ENCODE results near the gene HIGD1B.

Gene HIGD1B

DNA sequence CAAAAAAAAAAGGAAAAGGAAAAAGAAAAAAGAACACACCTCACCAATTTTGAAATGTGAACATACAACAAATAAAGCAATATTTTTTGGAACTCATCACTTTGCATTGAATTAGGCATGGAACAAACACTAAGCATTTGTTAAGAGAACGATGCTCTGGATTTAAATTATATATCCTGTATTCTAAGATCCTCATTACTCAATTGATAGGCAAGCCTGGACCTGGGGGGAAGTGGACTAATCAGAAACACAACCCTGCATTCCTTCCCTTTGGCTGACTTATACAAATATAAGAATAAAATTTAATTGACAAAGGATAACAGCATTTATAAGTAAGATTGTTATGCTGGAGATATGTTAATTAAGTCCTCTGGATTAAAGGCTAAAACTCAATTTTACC is 19.8 kb upstream of the HIGD1B start:
- peaks cover 21% of the 10 kb centered on the region for H3F3A ChIP-seq (ENCODE audit: insufficient read depth)
- H3K27ac ChIP-seq (ENCODE audit: low read depth, low read length) = no peak overlapping the region
- H3K9me3 ChIP-seq (ENCODE audit: insufficient read depth, low read length) = no peaks in the 10 kb centered on the region
- H3K4me2 ChIP-seq (ENCODE audit: low read depth, low read length, poor library complexity, severe bottlenecking) = peak overlapping the region; percentile 80
- no peaks in the 10 kb centered on the region for H3K9me2 ChIP-seq (replicated peaks; ENCODE audit: insufficient read depth, low read length)
- TF ChIP-seq EZH2phosphoT487 (conservative IDR thresholded peaks at IDR 0.05; ENCODE audit: low read length) = no peak
- TF ChIP-seq, protein P1, sequence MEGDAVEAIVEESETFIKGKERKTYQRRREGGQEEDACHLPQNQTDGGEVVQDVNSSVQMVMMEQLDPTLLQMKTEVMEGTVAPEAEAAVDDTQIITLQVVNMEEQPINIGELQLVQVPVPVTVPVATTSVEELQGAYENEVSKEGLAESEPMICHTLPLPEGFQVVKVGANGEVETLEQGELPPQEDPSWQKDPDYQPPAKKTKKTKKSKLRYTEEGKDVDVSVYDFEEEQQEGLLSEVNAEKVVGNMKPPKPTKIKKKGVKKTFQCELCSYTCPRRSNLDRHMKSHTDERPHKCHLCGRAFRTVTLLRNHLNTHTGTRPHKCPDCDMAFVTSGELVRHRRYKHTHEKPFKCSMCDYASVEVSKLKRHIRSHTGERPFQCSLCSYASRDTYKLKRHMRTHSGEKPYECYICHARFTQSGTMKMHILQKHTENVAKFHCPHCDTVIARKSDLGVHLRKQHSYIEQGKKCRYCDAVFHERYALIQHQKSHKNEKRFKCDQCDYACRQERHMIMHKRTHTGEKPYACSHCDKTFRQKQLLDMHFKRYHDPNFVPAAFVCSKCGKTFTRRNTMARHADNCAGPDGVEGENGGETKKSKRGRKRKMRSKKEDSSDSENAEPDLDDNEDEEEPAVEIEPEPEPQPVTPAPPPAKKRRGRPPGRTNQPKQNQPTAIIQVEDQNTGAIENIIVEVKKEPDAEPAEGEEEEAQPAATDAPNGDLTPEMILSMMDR (IDR thresholded peaks at IDR 0.05; ENCODE audit: insufficient read depth, low read length, poor library complexity, severe bottlenecking) = no peak
- peak overlapping the region; percentile 82 for H3K9ac ChIP-seq (ENCODE audit: low read length)
- H3K4me3 ChIP-seq (ENCODE audit: insufficient read depth, low read length, poor library complexity, severe bottlenecking) = peak overlapping the region; percentile 83
- no peaks in the 10 kb centered on the region for H3K36me3 ChIP-seq (ENCODE audit: low read length)
- H3K79me2 ChIP-seq (ENCODE audit: insufficient read depth, low read length) = peaks cover 65% of the 10 kb centered on the region
- H4K20me1 ChIP-seq (ENCODE audit: low read depth, low read length) = 0 out of 2 replicates have a peak, but pooled peaks cover 2% of the 10 kb centered on the region
- H3K27me3 ChIP-seq (ENCODE audit: low read length) = no peaks in the 10 kb centered on the region
- no peak overlapping the region for H2AFZ ChIP-seq (ENCODE audit: low read depth, low read length, severe bottlenecking)

DNA sequence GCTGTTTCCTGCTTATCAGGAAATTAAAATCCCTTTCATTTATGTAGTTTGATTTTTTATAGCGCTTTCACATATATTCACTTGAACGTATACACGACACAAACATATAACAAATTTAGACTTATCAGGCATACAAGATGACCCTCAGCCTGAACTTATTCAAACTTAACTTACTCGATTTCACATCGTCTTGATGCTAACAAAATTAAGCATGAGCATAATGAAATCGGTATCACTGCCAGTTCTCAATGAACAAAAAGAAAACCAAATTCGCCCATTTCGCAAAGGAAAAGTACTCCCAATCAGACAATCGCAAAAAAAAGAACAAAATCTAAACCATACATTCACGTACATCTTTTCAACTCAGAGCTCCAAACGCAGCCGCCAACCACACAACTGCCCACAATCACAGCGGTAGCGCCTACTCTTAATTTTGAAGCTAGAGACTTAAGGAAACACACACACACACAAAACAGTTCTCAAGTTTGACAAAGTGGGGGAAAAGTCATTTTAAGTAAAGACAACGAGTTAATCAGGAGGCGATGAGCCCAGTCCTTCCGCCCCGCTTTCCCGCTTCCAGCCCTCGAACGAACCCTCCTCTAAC is 18.7 kb upstream of the HIGD1B start:
- H3K79me2 ChIP-seq (ENCODE audit: insufficient read depth, low read length) = peaks cover 54% of the 10 kb centered on the region
- peak overlapping the region; percentile 46 for H3K27ac ChIP-seq (ENCODE audit: low read depth, low read length)

DNA sequence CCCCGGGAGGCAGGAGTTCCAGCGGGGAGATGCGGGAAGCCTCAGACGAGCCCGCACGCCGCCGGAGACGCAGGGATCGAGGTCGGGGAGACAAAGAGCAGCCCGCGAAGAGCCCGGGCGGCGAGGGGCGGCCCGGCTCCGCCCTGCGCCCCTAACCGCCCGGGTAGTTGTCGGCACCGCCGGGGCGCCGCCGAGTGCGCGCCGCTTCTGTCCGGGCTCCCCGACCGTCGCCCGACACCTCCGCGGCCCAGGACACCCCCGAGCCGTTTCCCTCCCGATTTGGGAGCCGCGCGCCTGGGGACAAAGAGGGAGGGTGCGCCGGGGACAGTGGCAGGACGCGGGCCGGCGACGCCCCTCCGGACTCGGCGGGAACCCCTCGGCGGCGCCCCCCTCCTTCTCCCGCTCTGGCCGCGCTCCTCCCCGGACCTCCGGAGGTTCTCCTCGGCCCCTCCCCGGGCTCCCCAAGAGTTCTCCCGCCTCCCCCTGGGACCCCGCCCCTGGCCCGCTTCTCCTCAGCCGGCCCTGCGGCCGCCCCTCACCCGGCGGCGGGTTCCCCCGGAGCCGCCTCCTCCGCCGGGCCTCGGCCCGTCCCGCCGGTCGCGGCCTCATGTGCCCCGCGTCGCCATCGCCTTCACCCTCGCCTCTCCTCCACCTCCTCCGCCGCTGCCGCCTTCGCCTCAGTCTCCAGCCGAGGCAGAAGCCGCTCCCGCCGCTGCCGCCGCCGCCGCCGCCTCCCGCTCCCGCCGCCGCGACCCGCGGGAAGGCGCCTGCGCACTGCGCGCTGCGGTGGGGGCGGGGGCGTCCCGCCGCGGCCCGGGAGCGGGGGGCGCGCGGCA is 17.9 kb upstream of the HIGD1B start, which contains the start of gene GJC1:
TSS of gene GJC1 (minus strand) at position 765 of the 836 bp plus-strand sequence. CDS start 24,470 bp downstream, outside the sequence.
- H3K79me2 ChIP-seq (ENCODE audit: insufficient read depth, low read length) = peaks cover 47% of the 10 kb centered on the region
- H3K27me3 ChIP-seq (ENCODE audit: low read length) = no peaks in the 10 kb centered on the region

More for the DNA sequence above, 18.7 kb upstream of the HIGD1B start:
- H3K27me3 ChIP-seq (ENCODE audit: low read length) = no peaks in the 10 kb centered on the region
- H3K4me3 ChIP-seq (ENCODE audit: insufficient read depth, low read length, poor library complexity, severe bottlenecking) = peak overlapping the region; percentile 83
- no peaks in the 10 kb centered on the region for H3K9me2 ChIP-seq (replicated peaks; ENCODE audit: insufficient read depth, low read length)
- TF ChIP-seq EZH2phosphoT487 (conservative IDR thresholded peaks at IDR 0.05; ENCODE audit: low read length) = no peak
- TF ChIP-seq, protein P1 (IDR thresholded peaks at IDR 0.05; ENCODE audit: insufficient read depth, low read length, poor library complexity, severe bottlenecking) = no peak
- peaks cover 20% of the 10 kb centered on the region for H3F3A ChIP-seq (ENCODE audit: insufficient read depth)
- peak overlapping the region; percentile 82 for H3K9ac ChIP-seq (ENCODE audit: low read length)
- no peaks in the 10 kb centered on the region for H3K9me3 ChIP-seq (ENCODE audit: insufficient read depth, low read length)
- H2AFZ ChIP-seq (ENCODE audit: low read depth, low read length, severe bottlenecking) = peak overlapping the region; percentile 85
- H3K4me2 ChIP-seq (ENCODE audit: low read depth, low read length, poor library complexity, severe bottlenecking) = peak overlapping the region; percentile 80
- H4K20me1 ChIP-seq (ENCODE audit: low read depth, low read length) = no peaks in the 10 kb centered on the region
- H3K36me3 ChIP-seq (ENCODE audit: low read length) = no peaks in the 10 kb centered on the region

More for the DNA sequence above, 17.9 kb upstream of the HIGD1B start, which contains the start of gene GJC1:
- Histone ChIP-seq H3K9me2 (replicated peaks; ENCODE audit: insufficient read depth, low read length) (no peaks in the 10 kb centered on the region), H3K9me3 (ENCODE audit: insufficient read depth, low read length) (no peaks in the 10 kb centered on the region), H3K27ac (ENCODE audit: low read depth, low read length) (peak within 1 kb of the TSS; percentile 46), H3K9ac (ENCODE audit: low read length) (peak within 1 kb of the TSS; percentile 82), H2AFZ (ENCODE audit: low read depth, low read length, severe bottlenecking) (peak within 1 kb of the TSS; percentile 90), H3K4me3 (ENCODE audit: insufficient read depth, low read length, poor library complexity, severe bottlenecking) (peak within 1 kb of the TSS; percentile 83), H3K4me2 (ENCODE audit: low read depth, low read length, poor library complexity, severe bottlenecking) (peak within 1 kb of the TSS; percentile 80), H4K20me1 (ENCODE audit: low read depth, low read length) (no peaks in the 10 kb centered on the region), H3F3A (ENCODE audit: insufficient read depth) (peaks cover 20% of the 10 kb centered on the region), H3K36me3 (ENCODE audit: low read length) (no peaks in the 10 kb centered on the region)
- TF ChIP-seq, protein P1 (IDR thresholded peaks at IDR 0.05; ENCODE audit: insufficient read depth, low read length, poor library complexity, severe bottlenecking) = no peak
- no peak for TF ChIP-seq EZH2phosphoT487 (conservative IDR thresholded peaks at IDR 0.05; ENCODE audit: low read length)

All from SU-DHL-6 (cell line).